ENCODE results near the gene ALCAM.
A peak's percentile ranks its signal among the peaks of the same experiment; 100 is the strongest.

ALCAM gene

GRCh38 chr3:105427332-105427731 lies 60.6 kb downstream of the ALCAM start:
- Mint-ChIP-seq H3K4me3 (no peak overlapping the region), H3K4me1 (peaks cover 21% of the 10 kb centered on the region), H3K27me3 (ENCODE audit: low read depth, poor library complexity) (no peaks in the 10 kb centered on the region), H3K27ac (peak overlapping the region; percentile 98), H3K36me3 (ENCODE audit: low read depth) (peaks cover under 1% of the 10 kb centered on the region), H3K9me3 (no peaks in the 10 kb centered on the region)
- no peak for DNase-seq
- TF ChIP-seq, protein P1, sequence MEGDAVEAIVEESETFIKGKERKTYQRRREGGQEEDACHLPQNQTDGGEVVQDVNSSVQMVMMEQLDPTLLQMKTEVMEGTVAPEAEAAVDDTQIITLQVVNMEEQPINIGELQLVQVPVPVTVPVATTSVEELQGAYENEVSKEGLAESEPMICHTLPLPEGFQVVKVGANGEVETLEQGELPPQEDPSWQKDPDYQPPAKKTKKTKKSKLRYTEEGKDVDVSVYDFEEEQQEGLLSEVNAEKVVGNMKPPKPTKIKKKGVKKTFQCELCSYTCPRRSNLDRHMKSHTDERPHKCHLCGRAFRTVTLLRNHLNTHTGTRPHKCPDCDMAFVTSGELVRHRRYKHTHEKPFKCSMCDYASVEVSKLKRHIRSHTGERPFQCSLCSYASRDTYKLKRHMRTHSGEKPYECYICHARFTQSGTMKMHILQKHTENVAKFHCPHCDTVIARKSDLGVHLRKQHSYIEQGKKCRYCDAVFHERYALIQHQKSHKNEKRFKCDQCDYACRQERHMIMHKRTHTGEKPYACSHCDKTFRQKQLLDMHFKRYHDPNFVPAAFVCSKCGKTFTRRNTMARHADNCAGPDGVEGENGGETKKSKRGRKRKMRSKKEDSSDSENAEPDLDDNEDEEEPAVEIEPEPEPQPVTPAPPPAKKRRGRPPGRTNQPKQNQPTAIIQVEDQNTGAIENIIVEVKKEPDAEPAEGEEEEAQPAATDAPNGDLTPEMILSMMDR (IDR thresholded peaks at IDR 0.05) = no peak

- H3K4me3 Mint-ChIP-seq = no peak overlapping the region
- TF ChIP-seq, protein P1 (IDR thresholded peaks at IDR 0.05) = no peak
- no peak overlapping the region for H3K27ac Mint-ChIP-seq
These were observed 62.5 kb downstream of the ALCAM start for GRCh38 chr3:105429034-105429762.

GRCh38 chr3:105430455-105430854 lies 63.7 kb downstream of the ALCAM start:
- TF ChIP-seq, protein P1 (IDR thresholded peaks at IDR 0.05) = no peak

More at GRCh38 chr3:105429034-105429762, 62.5 kb downstream of the ALCAM start:
- peaks cover 4% of the 10 kb centered on the region for H3K36me3 Mint-ChIP-seq (ENCODE audit: low read depth)
- H3K27me3 Mint-ChIP-seq (ENCODE audit: low read depth, poor library complexity) = no peaks in the 10 kb centered on the region
- peaks cover 21% of the 10 kb centered on the region for H3K4me1 Mint-ChIP-seq
- no peak for DNase-seq
- H3K9me3 Mint-ChIP-seq = no peaks in the 10 kb centered on the region

GRCh38 chr3:105431200-105431599 lies 64.5 kb downstream of the ALCAM start:
- Mint-ChIP-seq H3K4me1 (peaks cover 21% of the 10 kb centered on the region), H3K36me3 (ENCODE audit: low read depth) (peaks cover 14% of the 10 kb centered on the region), H3K4me3 (no peak overlapping the region), H3K27me3 (ENCODE audit: low read depth, poor library complexity) (no peaks in the 10 kb centered on the region), H3K9me3 (peaks cover 9% of the 10 kb centered on the region), H3K27ac (no peak overlapping the region)
- no peak for DNase-seq
- TF ChIP-seq, protein P1 (IDR thresholded peaks at IDR 0.05) = no peak

More at GRCh38 chr3:105430455-105430854, 63.7 kb downstream of the ALCAM start:
- H3K27ac Mint-ChIP-seq = peak overlapping the region; percentile 23
- H3K4me1 Mint-ChIP-seq = peaks cover 21% of the 10 kb centered on the region
- no peaks in the 10 kb centered on the region for H3K27me3 Mint-ChIP-seq (ENCODE audit: low read depth, poor library complexity)
- DNase-seq = no peak
- peaks cover 9% of the 10 kb centered on the region for H3K36me3 Mint-ChIP-seq (ENCODE audit: low read depth)
- no peak overlapping the region for H3K4me3 Mint-ChIP-seq
- H3K9me3 Mint-ChIP-seq = peaks cover 4% of the 10 kb centered on the region

GRCh38 chr3:105435277-105435676 lies 68.6 kb downstream of the ALCAM start:
- Mint-ChIP-seq H3K36me3 (ENCODE audit: low read depth) (peaks cover 20% of the 10 kb centered on the region), H3K27ac (no peak overlapping the region), H3K9me3 (peaks cover 14% of the 10 kb centered on the region), H3K27me3 (ENCODE audit: low read depth, poor library complexity) (no peaks in the 10 kb centered on the region), H3K4me3 (no peak overlapping the region), H3K4me1 (peaks cover 10% of the 10 kb centered on the region)
- no peak for DNase-seq
- TF ChIP-seq, protein P1 (IDR thresholded peaks at IDR 0.05) = no peak

- peaks cover 14% of the 10 kb centered on the region for H3K9me3 Mint-ChIP-seq
- H3K27ac Mint-ChIP-seq = no peak overlapping the region
- H3K36me3 Mint-ChIP-seq (ENCODE audit: low read depth) = peaks cover 20% of the 10 kb centered on the region
- TF ChIP-seq, protein P1 (IDR thresholded peaks at IDR 0.05) = no peak
- no peak for DNase-seq
- H3K4me1 Mint-ChIP-seq = no peaks in the 10 kb centered on the region
- no peak overlapping the region for H3K4me3 Mint-ChIP-seq
- H3K27me3 Mint-ChIP-seq (ENCODE audit: low read depth, poor library complexity) = no peaks in the 10 kb centered on the region
These were observed 70.0 kb downstream of the ALCAM start for GRCh38 chr3:105436687-105437086.
